ENCODE data around the gene FAM107B. TPM values are rescaled to one million over a fixed set of nuclear protein-coding genes. Genes with fewer than 3 reads are reported as not detected.

FAM107B gene
- total and polyA plus RNA-seq, 2 donors (not counting 3 experiments of a cell fraction or from before 2014, with no cell fraction given): 39.2 to 176 TPM

- ChIA-PET CTCF (interaction anchor here (1.1 to 1.3 kb wide), 2 partner anchors 11 to 212 kb away, joined by 3 read pairs; no protein-coding TSS in a partner anchor), POLR2A (no interaction called here)
- no peak for FAIRE-seq
- no peak for DNase-seq (ENCODE audit: low read depth, low spot score)
- dilution Hi-C loops (cut with MboI; ENCODE audit: extremely low pct_ligation_motif_present, low sequenced_read_pairs) (no loop called here), intact Hi-C loops (cut with micrococcal nuclease) (no loop called here)
- Histone ChIP-seq H4K20me1 (replicated peaks; ENCODE audit: control insufficient read depth, extremely low read depth, insufficient read depth, low read length) (no peaks in the 10 kb centered on the region), H3K9me1 (replicated peaks; ENCODE audit: control insufficient read depth, extremely low read depth, insufficient read depth, low read length) (no peaks in the 10 kb centered on the region), H3K4me3 (replicated peaks in 1 of 3; ENCODE audit: insufficient read depth in 1 of 3, low read depth in 1 of 3, low read length in 3 of 3) (no peak overlapping the region), H3K27me3 (ENCODE audit: control insufficient read depth in 2 of 2, insufficient read depth in 2 of 2, low read length in 2 of 2) (no peaks in the 10 kb centered on the region), H3K36me3 (ENCODE audit: control insufficient read depth in 2 of 2, extremely low read depth in 1 of 2, insufficient read depth in 2 of 2, low read length in 2 of 2) (no peaks in the 10 kb centered on the region), H3K9me3 (replicated peaks; ENCODE audit: control insufficient read depth, insufficient read depth, low read length) (no peaks in the 10 kb centered on the region), H3K4me1 (ENCODE audit: control insufficient read depth, extremely low read depth, insufficient read depth, low read length) (no peaks in the 10 kb centered on the region), H3K27ac (ENCODE audit: insufficient read depth, low read depth, low read length) (no peak overlapping the region), H2AFZ (ENCODE audit: low read depth, low read length) (no peak overlapping the region), H3K4me2 (ENCODE audit: insufficient read depth, low read length) (no peak overlapping the region), H3K79me2 (ENCODE audit: control insufficient read depth, insufficient read depth, low read length) (no peaks in the 10 kb centered on the region), H3K9ac (replicated peaks; ENCODE audit: extremely low read depth, insufficient read depth, low read length) (no peak overlapping the region)
- BruUV-seq (replicated peaks): no TSS peak
- TF ChIP-seq GATA2 (IDR thresholded peaks at IDR 0.05; ENCODE audit: insufficient read depth, insufficient read length, low read depth, low read length) (no peak), MYC (IDR thresholded peaks at IDR 0.05; ENCODE audit: low read depth, low read length) (no peak), POLR2AphosphoS5 (IDR thresholded peaks at IDR 0.05; ENCODE audit: insufficient read depth, low read depth, low read length) (no peak), POLR2A (IDR thresholded peaks at IDR 0.05; ENCODE audit: low read depth, low read length) (no peak), CTCF (IDR thresholded peaks at IDR 0.05; ENCODE audit: extremely low read depth in 1 of 2, insufficient read depth in 1 of 2, low read depth in 1 of 2, low read length in 2 of 2) (no peak), FOS (IDR thresholded peaks at IDR 0.05; ENCODE audit: borderline replicate concordance, insufficient read depth, low read length) (no peak), EZH2 (IDR thresholded peaks at IDR 0.05; ENCODE audit: borderline replicate concordance, low read depth, low read length, severe bottlenecking) (no peak), JUN (IDR thresholded peaks at IDR 0.05; ENCODE audit: borderline replicate concordance, insufficient read depth, insufficient read length, low read depth) (no peak), MAX (IDR thresholded peaks at IDR 0.05; ENCODE audit: insufficient read depth, insufficient read length) (no peak)
These were observed 37.6 kb upstream of the FAM107B start for GRCh38 chr10:14812271-14812670.

Data from endothelial cell of umbilical vein (primary cell).